ENCODE measurements around the gene ADRA1B.

DNA sequence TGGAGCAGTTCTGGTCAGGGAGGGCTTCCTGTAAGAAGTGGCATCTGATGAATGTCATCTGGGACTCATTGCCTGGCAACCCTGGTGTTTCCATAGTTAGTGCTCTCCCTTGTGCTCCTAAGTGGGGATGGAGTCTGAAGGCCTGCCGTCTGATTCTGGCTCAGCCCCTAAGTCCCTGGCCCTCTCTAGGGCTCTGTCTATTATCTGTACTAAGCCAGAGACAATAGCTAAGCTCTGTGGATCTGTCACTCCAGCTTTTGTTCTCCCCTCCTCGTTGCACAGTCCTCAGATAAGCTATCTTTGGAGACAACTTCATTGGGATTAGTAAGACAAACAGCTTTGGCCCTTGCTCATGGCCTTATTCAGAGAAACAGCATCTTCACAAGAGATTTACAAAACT lies 62.1 kb downstream of the ADRA1B start:
- TF ChIP-seq, protein P1, sequence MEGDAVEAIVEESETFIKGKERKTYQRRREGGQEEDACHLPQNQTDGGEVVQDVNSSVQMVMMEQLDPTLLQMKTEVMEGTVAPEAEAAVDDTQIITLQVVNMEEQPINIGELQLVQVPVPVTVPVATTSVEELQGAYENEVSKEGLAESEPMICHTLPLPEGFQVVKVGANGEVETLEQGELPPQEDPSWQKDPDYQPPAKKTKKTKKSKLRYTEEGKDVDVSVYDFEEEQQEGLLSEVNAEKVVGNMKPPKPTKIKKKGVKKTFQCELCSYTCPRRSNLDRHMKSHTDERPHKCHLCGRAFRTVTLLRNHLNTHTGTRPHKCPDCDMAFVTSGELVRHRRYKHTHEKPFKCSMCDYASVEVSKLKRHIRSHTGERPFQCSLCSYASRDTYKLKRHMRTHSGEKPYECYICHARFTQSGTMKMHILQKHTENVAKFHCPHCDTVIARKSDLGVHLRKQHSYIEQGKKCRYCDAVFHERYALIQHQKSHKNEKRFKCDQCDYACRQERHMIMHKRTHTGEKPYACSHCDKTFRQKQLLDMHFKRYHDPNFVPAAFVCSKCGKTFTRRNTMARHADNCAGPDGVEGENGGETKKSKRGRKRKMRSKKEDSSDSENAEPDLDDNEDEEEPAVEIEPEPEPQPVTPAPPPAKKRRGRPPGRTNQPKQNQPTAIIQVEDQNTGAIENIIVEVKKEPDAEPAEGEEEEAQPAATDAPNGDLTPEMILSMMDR (IDR thresholded peaks at IDR 0.05): no peak
- TF ChIP-seq POLR2A (IDR thresholded peaks at IDR 0.05) (no peak), EP300 (IDR thresholded peaks at IDR 0.05) (no peak)

All from ovary (tissue), 3 donors.